ENCODE results near the gene GNAT2.

The GNAT2 gene

GRCh38 chr1:109584766-109585165 lies 34.6 kb downstream of the GNAT2 start:
- in situ Hi-C loops (cut with MboI; ENCODE audit: low pct_unique_long_range_greater_than_20kb, low sequenced_read_pairs, unreplicated experiment): no loop called here
- TF ChIP-seq CTCF (IDR thresholded peaks at IDR 0.05; ENCODE audit: extremely low read depth, insufficient read depth, missing control alignments): no peak
- DNase-seq (ENCODE audit: low spot score): no peak

- no peak for TF ChIP-seq CTCF (IDR thresholded peaks at IDR 0.05; ENCODE audit: extremely low read depth, insufficient read depth, missing control alignments)
- in situ Hi-C loops (cut with MboI; ENCODE audit: low pct_unique_long_range_greater_than_20kb, low sequenced_read_pairs, unreplicated experiment): no loop called here
- DNase-seq (ENCODE audit: low spot score): no peak
Observed at GRCh38 chr1:109582021-109582420, 37.4 kb downstream of the GNAT2 start.

DNA sequence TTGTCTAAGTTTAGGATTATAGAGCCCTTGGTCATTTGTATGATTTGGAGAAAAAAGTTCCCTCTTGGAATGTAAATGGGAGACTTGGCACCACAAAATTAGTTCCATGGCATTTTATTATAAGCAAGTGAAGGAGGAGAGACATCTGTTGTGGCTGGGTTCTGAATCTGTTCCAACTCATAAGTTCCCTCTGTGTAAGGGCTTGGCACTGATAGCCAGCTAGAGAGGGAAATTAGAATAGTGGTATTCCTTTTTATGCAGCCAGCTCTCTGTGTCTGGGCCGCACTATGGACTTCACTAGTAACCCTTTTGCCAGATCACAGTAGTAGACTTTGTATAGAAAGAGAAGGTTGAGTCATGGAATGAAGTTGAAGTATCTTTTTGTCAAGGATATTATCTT lies 39.9 kb downstream of the GNAT2 start:
- no peak for TF ChIP-seq CTCF (IDR thresholded peaks at IDR 0.05; ENCODE audit: extremely low read depth, insufficient read depth, missing control alignments)
- no peak for DNase-seq (ENCODE audit: low spot score)
- in situ Hi-C loops (cut with MboI; ENCODE audit: low pct_unique_long_range_greater_than_20kb, low sequenced_read_pairs, unreplicated experiment): no loop called here

- TF ChIP-seq CTCF (IDR thresholded peaks at IDR 0.05; ENCODE audit: extremely low read depth, insufficient read depth, missing control alignments): no peak
- in situ Hi-C loops (cut with MboI; ENCODE audit: low pct_unique_long_range_greater_than_20kb, low sequenced_read_pairs, unreplicated experiment): no loop called here
Observed at GRCh38 chr1:109578947-109579443, 40.4 kb downstream of the GNAT2 start.

DNA sequence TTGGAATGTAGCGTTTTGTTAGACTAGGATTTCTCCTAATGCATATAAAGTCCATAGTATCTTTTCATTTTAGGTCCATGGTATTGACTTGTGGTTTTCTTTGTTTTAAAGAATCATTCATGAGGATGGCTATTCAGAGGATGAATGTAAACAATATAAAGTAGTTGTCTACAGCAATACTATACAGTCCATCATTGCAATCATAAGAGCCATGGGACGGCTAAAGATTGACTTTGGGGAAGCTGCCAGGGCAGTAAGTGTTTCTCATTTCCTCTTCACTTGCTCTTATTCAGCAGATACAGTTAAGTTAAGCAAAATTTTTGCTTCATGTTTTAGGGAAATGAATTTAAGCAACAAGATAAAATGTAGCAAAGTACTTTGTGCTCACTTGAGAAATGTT lies 45.6 kb downstream of the GNAT2 start:
- in situ Hi-C loops (cut with MboI; ENCODE audit: low pct_unique_long_range_greater_than_20kb, low sequenced_read_pairs, unreplicated experiment): no loop called here
- DNase-seq (ENCODE audit: low spot score): no peak
- no peak for TF ChIP-seq CTCF (IDR thresholded peaks at IDR 0.05; ENCODE audit: extremely low read depth, insufficient read depth, missing control alignments)

More at GRCh38 chr1:109578947-109579443, 40.4 kb downstream of the GNAT2 start:
- DNase-seq (ENCODE audit: low spot score): no peak

- TF ChIP-seq CTCF (IDR thresholded peaks at IDR 0.05; ENCODE audit: extremely low read depth, insufficient read depth, missing control alignments): no peak
- no peak for DNase-seq (ENCODE audit: low spot score)
- in situ Hi-C loops (cut with MboI; ENCODE audit: low pct_unique_long_range_greater_than_20kb, low sequenced_read_pairs, unreplicated experiment): no loop called here
Observed at GRCh38 chr1:109570414-109570813, 49.0 kb downstream of the GNAT2 start.

- in situ Hi-C loops (cut with MboI; ENCODE audit: low pct_unique_long_range_greater_than_20kb, low sequenced_read_pairs, unreplicated experiment): no loop called here
- no peak for DNase-seq (ENCODE audit: low spot score)
- no peak for TF ChIP-seq CTCF (IDR thresholded peaks at IDR 0.05; ENCODE audit: extremely low read depth, insufficient read depth, missing control alignments)
Observed at GRCh38 chr1:109569323-109569722, 50.1 kb downstream of the GNAT2 start.
